Activated CD4-positive, alpha-beta memory T cell treated with anti-CD3 and anti-CD28 coated beads, Interleukin-2, amount 10 ng/mL, durations not matched to agents 7 days and 5 days (primary cell): Measurements from ENCODE around the gene SIGLEC14. TPM values are rescaled to one million over a fixed set of nuclear protein-coding genes. Genes with fewer than 3 reads are reported as not detected.
"Not testable (repeated sequence)": the region's sequence is repeated elsewhere in the genome, so short reads cannot be mapped to it uniquely, and the experiment has no call there.

Experiments used
- CTCF ChIA-PET: fragments of 350-600 bp; sonication (Branson Sonifier 250); formaldehyde crosslinking; loops from one replicate; lab custom pipeline; 2021; ENCODE audit warnings: antibody characterized with exemption, inconsistent platforms; lab: Charles Lee
- POLR2A ChIA-PET: fragments of 350-600 bp; sonication (Branson Sonifier 250); formaldehyde crosslinking; loops from one replicate; lab custom pipeline; 2021; ENCODE audit warnings: antibody characterized with exemption; lab: Charles Lee
- DNase-seq: peaks from one replicate; pipeline ENCODE4 v3.0.0-alpha.2; 2020
- H3K27ac Mint-ChIP-seq: one replicate; pipeline ENCODE4 v1.8.0; 2021; ENCODE audit warnings: mild to moderate bottlenecking, mixed read lengths
- H3K27me3 Mint-ChIP-seq: one replicate; pipeline ENCODE4 v1.8.0; 2021; ENCODE audit warnings: mixed read lengths
- H3K36me3 Mint-ChIP-seq: one replicate; pipeline ENCODE4 v1.8.0; 2021; ENCODE audit warnings: low read depth, mixed read lengths
- H3K4me1 Mint-ChIP-seq: one replicate; pipeline ENCODE4 v1.8.0; 2021; ENCODE audit warnings: mixed read lengths
- H3K4me3 Mint-ChIP-seq: one replicate; pipeline ENCODE4 v1.8.0; 2021; ENCODE audit warnings: mild to moderate bottlenecking, mixed read lengths
- H3K9me3 Mint-ChIP-seq: one replicate; pipeline ENCODE4 v1.8.0; 2021; ENCODE audit warnings: mixed read lengths
- total RNA-seq, 2 experiments: library from RNA; stranded (reverse); gene quantifications; one replicate each; pipeline ENCODE4 v1.2.3, GENCODE V29; 2021

SIGLEC14 gene
- not detected for total RNA-seq

GRCh38 chr19:51646730-51647129 is at the start of gene SIGLEC14:
Gene SIGLEC14 (minus strand): TSS chr19:51646825. CDS start chr19:51646759, 66 bp downstream.
- H3K9me3 Mint-ChIP-seq, POLR2A ChIA-PET, H3K36me3 Mint-ChIP-seq, H3K27ac Mint-ChIP-seq, H3K4me3 Mint-ChIP-seq, DNase-seq, H3K4me1 Mint-ChIP-seq, CTCF ChIA-PET: not testable (repeated sequence)
- peaks cover 15% of the 10 kb centered on the region for H3K27me3 Mint-ChIP-seq

- ChIA-PET POLR2A (interaction anchor here (1.7 kb wide), 1 partner anchor 8 kb away, joined by 5 read pairs; no protein-coding TSS in a partner anchor), CTCF (interaction anchor here (1.1 kb wide), 1 partner anchor 82 kb away, joined by 3 read pairs; no protein-coding TSS in a partner anchor)
- H3K9me3 Mint-ChIP-seq: peaks cover 7% of the 10 kb centered on the region
- no peak for DNase-seq
- H3K4me1 Mint-ChIP-seq: peaks cover 4% of the 10 kb centered on the region
- no peaks in the 10 kb centered on the region for H3K27me3 Mint-ChIP-seq
- no peak overlapping the region for H3K4me3 Mint-ChIP-seq
- no peak overlapping the region for H3K27ac Mint-ChIP-seq
- no peaks in the 10 kb centered on the region for H3K36me3 Mint-ChIP-seq
Observed at GRCh38 chr19:51695702-51696315, 49.2 kb upstream of the SIGLEC14 start.

- no peak for DNase-seq
- Mint-ChIP-seq H3K9me3 (peaks cover 4% of the 10 kb centered on the region), H3K4me3 (no peak overlapping the region), H3K27ac (no peak overlapping the region), H3K27me3 (no peaks in the 10 kb centered on the region), H3K4me1 (peaks cover 7% of the 10 kb centered on the region), H3K36me3 (peaks cover 2% of the 10 kb centered on the region)
- POLR2A ChIA-PET: interaction anchor here (0.8 to 1.7 kb wide), 2 partner anchors 9 kb away, joined by 3 to 5 read pairs; no protein-coding TSS in a partner anchor
- CTCF ChIA-PET: interaction anchor here (1.1 kb wide), 1 partner anchor 83 kb away, joined by 3 read pairs; no protein-coding TSS in a partner anchor
Observed at GRCh38 chr19:51695088-51695487, 48.5 kb upstream of the SIGLEC14 start.

- Mint-ChIP-seq H3K27ac (no peak overlapping the region), H3K36me3 (peaks cover 2% of the 10 kb centered on the region), H3K27me3 (no peaks in the 10 kb centered on the region), H3K4me3 (no peak overlapping the region), H3K4me1 (peaks cover 9% of the 10 kb centered on the region), H3K9me3 (peaks cover 3% of the 10 kb centered on the region)
- DNase-seq: no peak
- ChIA-PET POLR2A (interaction anchor here (0.8 kb wide), 1 partner anchor 10 kb away, joined by 3 read pairs; no protein-coding TSS in a partner anchor), CTCF (no interaction called here)
Observed at GRCh38 chr19:51694318-51695085, 47.9 kb upstream of the SIGLEC14 start.

GRCh38 chr19:51693819-51694218 is 47.2 kb upstream of the SIGLEC14 start:
- Mint-ChIP-seq H3K36me3 (peaks cover 2% of the 10 kb centered on the region), H3K9me3 (peaks cover 2% of the 10 kb centered on the region), H3K4me3 (no peak overlapping the region), H3K4me1 (peaks cover 9% of the 10 kb centered on the region), H3K27me3 (no peaks in the 10 kb centered on the region), H3K27ac (no peak overlapping the region)
- ChIA-PET POLR2A (no interaction called here), CTCF (no interaction called here)
- no peak for DNase-seq

- H3K27me3 Mint-ChIP-seq: peaks cover 5% of the 10 kb centered on the region
- no peaks in the 10 kb centered on the region for H3K9me3 Mint-ChIP-seq
- DNase-seq: no peak
- H3K4me3 Mint-ChIP-seq: no peak within 1 kb of the TSS
- peaks cover 14% of the 10 kb centered on the region for H3K4me1 Mint-ChIP-seq
- ChIA-PET POLR2A (no interaction called here), CTCF (no interaction called here)
- no peak within 1 kb of the TSS for H3K27ac Mint-ChIP-seq
- H3K36me3 Mint-ChIP-seq: peaks cover 2% of the 10 kb centered on the region
Observed at GRCh38 chr19:51693260-51693659, 46.6 kb upstream of the SIGLEC14 start, which contains the start of gene SPACA6. Gene SPACA6 (plus strand): TSS chr19:51693330. CDS start chr19:51693527, 197 bp downstream.

GRCh38 chr19:51692468-51692867 is 45.8 kb upstream of the SIGLEC14 start:
- peaks cover 13% of the 10 kb centered on the region for H3K27me3 Mint-ChIP-seq
- DNase-seq: no peak
- no peak overlapping the region for H3K4me3 Mint-ChIP-seq
- peaks cover 16% of the 10 kb centered on the region for H3K4me1 Mint-ChIP-seq
- H3K27ac Mint-ChIP-seq: no peak overlapping the region
- no peaks in the 10 kb centered on the region for H3K9me3 Mint-ChIP-seq
- peaks cover 2% of the 10 kb centered on the region for H3K36me3 Mint-ChIP-seq
- ChIA-PET CTCF (no interaction called here), POLR2A (no interaction called here)

GRCh38 chr19:51691584-51692428 is 45.2 kb upstream of the SIGLEC14 start:
- POLR2A ChIA-PET: no interaction called here

GRCh38 chr19:51691074-51691583 is 44.5 kb upstream of the SIGLEC14 start:
- Mint-ChIP-seq H3K36me3 (peaks cover 2% of the 10 kb centered on the region), H3K4me1 (peaks cover 16% of the 10 kb centered on the region), H3K9me3 (peaks cover 2% of the 10 kb centered on the region), H3K27me3 (peaks cover 16% of the 10 kb centered on the region), H3K4me3 (peak overlapping the region; percentile 43), H3K27ac (no peak overlapping the region)
- ChIA-PET POLR2A (interaction anchor here (0.6 kb wide), 1 partner anchor 1656 kb away, joined by 4 read pairs; no protein-coding TSS in a partner anchor), CTCF (interaction anchor here (0.8 kb wide), 1 partner anchor 30 kb away, joined by 3 read pairs; no protein-coding TSS in a partner anchor)
- no peak for DNase-seq

More at GRCh38 chr19:51691584-51692428, 45.2 kb upstream of the SIGLEC14 start:
- Mint-ChIP-seq H3K27me3 (peaks cover 16% of the 10 kb centered on the region), H3K4me1 (peaks cover 16% of the 10 kb centered on the region), H3K27ac (no peak overlapping the region), H3K9me3 (no peaks in the 10 kb centered on the region), H3K36me3 (peaks cover 2% of the 10 kb centered on the region), H3K4me3 (no peak overlapping the region)
- DNase-seq: no peak
- CTCF ChIA-PET: no interaction called here

- ChIA-PET CTCF (interaction anchor here (0.8 kb wide), 1 partner anchor 29 kb away, joined by 3 read pairs; no protein-coding TSS in a partner anchor), POLR2A (interaction anchor here (0.6 to 1.0 kb wide), 2 partner anchors 13 to 1655 kb away, joined by 4 read pairs; no protein-coding TSS in a partner anchor)
- Mint-ChIP-seq H3K4me3 (peak overlapping the region; percentile 79), H3K9me3 (peaks cover 5% of the 10 kb centered on the region), H3K27me3 (peaks cover 16% of the 10 kb centered on the region), H3K27ac (peak overlapping the region; percentile 58), H3K4me1 (peaks cover 16% of the 10 kb centered on the region), H3K36me3 (peaks cover 2% of the 10 kb centered on the region)
- DNase-seq: peak; percentile 68
Observed at GRCh38 chr19:51690454-51691073, 43.9 kb upstream of the SIGLEC14 start.

- POLR2A ChIA-PET: interaction anchor here (1.0 kb wide), 1 partner anchor 14 kb away, joined by 4 read pairs; no protein-coding TSS in a partner anchor
- Mint-ChIP-seq H3K27me3 (peaks cover 16% of the 10 kb centered on the region), H3K4me1 (peaks cover 16% of the 10 kb centered on the region), H3K27ac (peak overlapping the region; percentile 58), H3K36me3 (peaks cover 2% of the 10 kb centered on the region), H3K4me3 (peak overlapping the region; percentile 79), H3K9me3 (peaks cover 8% of the 10 kb centered on the region)
- CTCF ChIA-PET: interaction anchor here (0.8 kb wide), 1 partner anchor 29 kb away, joined by 3 read pairs; no protein-coding TSS in a partner anchor
- no peak for DNase-seq
Observed at GRCh38 chr19:51689751-51690453, 43.3 kb upstream of the SIGLEC14 start.
